HFFc6 (cell line): ENCODE data around the gene SLC35A2. TPM values are rescaled to one million over a fixed set of nuclear protein-coding genes. Genes with fewer than 3 reads are reported as not detected.

Source experiments
- DNase-seq: peaks from one replicate; pipeline ENCODE4 v3.0.0-alpha.2; 2018
- H3K27ac Mint-ChIP-seq: 2 replicates; pipeline ENCODE4 v1.8.0; 2020; ENCODE audit warnings: mild to moderate bottlenecking, mixed read lengths
- H3K27me3 Mint-ChIP-seq: 2 replicates; pipeline ENCODE4 v1.8.0; 2021; ENCODE audit warnings: mild to moderate bottlenecking, moderate library complexity, mixed read lengths; ENCODE audit not compliant: insufficient read depth
- H3K36me3 Mint-ChIP-seq: 2 replicates; pipeline ENCODE4 v1.8.0; 2021; ENCODE audit warnings: low read depth, mixed read lengths
- H3K4me1 Mint-ChIP-seq: 2 replicates; pipeline ENCODE4 v1.8.0; 2020; ENCODE audit warnings: low read depth, mixed read lengths
- H3K4me3 Mint-ChIP-seq: 2 replicates; pipeline ENCODE4 v1.8.0; 2020; ENCODE audit warnings: mild to moderate bottlenecking, moderate library complexity, mixed read lengths
- H3K9me3 Mint-ChIP-seq: 2 replicates; pipeline ENCODE4 v1.8.0; 2020; ENCODE audit warnings: mild to moderate bottlenecking, mixed read lengths
- CTCF ChIP-seq: fragments of 200-600 bp; sonication (generic); IDR thresholded peaks from 2 replicates; pipeline ENCODE4 v1.5.0; 2021; ENCODE audit warnings: antibody characterized with exemption, mild to moderate bottlenecking
- total RNA-seq, 6 experiments: library from RNA; stranded (reverse); fragmentation: NEBNext Ultra II Directional; extraction: Animal tissue kit (Norgen Biotek cat#: 25700); gene quantifications; 2 replicates in 1 of 6; 3 replicates in 5 of 6; pipeline ENCODE4 v1.2.3, GENCODE V29; 2021

The SLC35A2 gene
- total RNA-seq, 6 experiments from 2014 or later, result 45.0 to 53.7 (median 47.0) TPM

GRCh38 chrX:48918301-48918642, 6.8 kb upstream of the SLC35A2 start:
- Mint-ChIP-seq H3K27ac (peak overlapping the region; percentile 95), H3K9me3 (no peaks in the 10 kb centered on the region), H3K4me3 (peak overlapping the region; percentile 86), H3K4me1 (peaks cover 29% of the 10 kb centered on the region), H3K36me3 (no peaks in the 10 kb centered on the region), H3K27me3 (no peaks in the 10 kb centered on the region; the same call in 1 of the 2 replicates)
- TF ChIP-seq CTCF, result no peak
- DNase-seq, result no peak

- no peaks in the 10 kb centered on the region for H3K9me3 Mint-ChIP-seq
- peak; percentile 83 for DNase-seq
- peak; percentile 94 for TF ChIP-seq CTCF
- H3K27ac Mint-ChIP-seq, result peak overlapping the region; percentile 95
- peak overlapping the region; percentile 86 for H3K4me3 Mint-ChIP-seq
- H3K36me3 Mint-ChIP-seq, result no peaks in the 10 kb centered on the region
- H3K4me1 Mint-ChIP-seq, result peaks cover 30% of the 10 kb centered on the region
- H3K27me3 Mint-ChIP-seq, result no peaks in the 10 kb centered on the region; the same call in 1 of the 2 replicates
Measured at GRCh38 chrX:48917139-48918001, 5.9 kb upstream of the SLC35A2 start.

- TF ChIP-seq CTCF, result no peak
- peaks cover 28% of the 10 kb centered on the region for H3K4me1 Mint-ChIP-seq
- peaks cover 11% of the 10 kb centered on the region for H3K36me3 Mint-ChIP-seq
- no peaks in the 10 kb centered on the region; the same call in 1 of the 2 replicates for H3K27me3 Mint-ChIP-seq
- no peak overlapping the region for H3K4me3 Mint-ChIP-seq
- H3K9me3 Mint-ChIP-seq, result no peaks in the 10 kb centered on the region
- H3K27ac Mint-ChIP-seq, result no peak overlapping the region; the same call in 1 of the 2 replicates
- DNase-seq, result no peak
Measured at GRCh38 chrX:48914593-48915493, 3.4 kb upstream of the SLC35A2 start.

GRCh38 chrX:48913605-48914366, 2.3 kb upstream of the SLC35A2 start:
- no peaks in the 10 kb centered on the region for H3K9me3 Mint-ChIP-seq
- H3K4me1 Mint-ChIP-seq, result peaks cover 22% of the 10 kb centered on the region
- no peaks in the 10 kb centered on the region; the same call in 1 of the 2 replicates for H3K27me3 Mint-ChIP-seq
- H3K27ac Mint-ChIP-seq, result no peak overlapping the region
- no peak overlapping the region for H3K4me3 Mint-ChIP-seq
- H3K36me3 Mint-ChIP-seq, result peaks cover 11% of the 10 kb centered on the region
- DNase-seq, result no peak
- no peak for TF ChIP-seq CTCF

- H3K9me3 Mint-ChIP-seq, result no peaks in the 10 kb centered on the region
- DNase-seq, result no peak
- H3K27ac Mint-ChIP-seq, result peak overlapping the region; percentile 96
- TF ChIP-seq CTCF, result no peak
- H3K36me3 Mint-ChIP-seq, result peaks cover 11% of the 10 kb centered on the region
- H3K4me1 Mint-ChIP-seq, result peaks cover 9% of the 10 kb centered on the region
- H3K27me3 Mint-ChIP-seq, result no peaks in the 10 kb centered on the region
- H3K4me3 Mint-ChIP-seq, result peak overlapping the region; percentile 96
Measured at GRCh38 chrX:48910926-48911411, 477 bp downstream of the SLC35A2 start.
